Heart left ventricle (tissue), 13 donors: ENCODE results near the gene APMAP.

ENCODE experiments used
- POLR2A ChIP-seq, 2 donors: fragments of 450-650 bp; IDR thresholded peaks; one replicate each; pipeline ENCODE4 v1.6.1; 2017; ENCODE audit warnings: antibody characterized with exemption in 2 of 2, mild to moderate bottlenecking in 2 of 2, moderate library complexity in 2 of 2
- TF ChIP-seq, protein P1 (sequence below), 12 donors: fragments of 200-600 bp; sonication (generic) in 4 of 12; IDR thresholded peaks; one replicate each; pipeline versions ENCODE4 v1.5.0 to v1.8.0; 2018 to 2022; ENCODE audit warnings: antibody characterized with exemption in 12 of 12, mild to moderate bottlenecking in 5 of 12
- donor health status: ischemic (EF 13 %, LVEDD 7.1; RV severe dilation, severe dysfunction).
- donor health status: DM: no; HTN: yes; CAD: no.
- donor health status: DM: no; HTN: no; CAD: no.
- donor health status: ischemic (EF 25% LVEDD 6.9; RV normal size, moderate dysfunction).
- donor health status: ischemic (EF 25% LVEDD 5.7; RV mildly dilated, moderate dysfunction).
- donor health status: ischemic (EF 35%, LVEDD 5.7; RV mildly dilated, moderate dysfunction).
- donor health status: nonischemic (EF 11% LVEDD 7.7; RV severe dilation, severe dysfunction).
- donor health status: DM: yes; HTN: yes; CAD: no.
- donor health status: PGD.
- donor health status: ischemic (EF 29% LVEDD 5.4; RV normal size, mild dysfunction).
- donor health status: nonischemic (EF 23%, LVEDD 6.1; RV moderate dilation, normal function).

DNA sequence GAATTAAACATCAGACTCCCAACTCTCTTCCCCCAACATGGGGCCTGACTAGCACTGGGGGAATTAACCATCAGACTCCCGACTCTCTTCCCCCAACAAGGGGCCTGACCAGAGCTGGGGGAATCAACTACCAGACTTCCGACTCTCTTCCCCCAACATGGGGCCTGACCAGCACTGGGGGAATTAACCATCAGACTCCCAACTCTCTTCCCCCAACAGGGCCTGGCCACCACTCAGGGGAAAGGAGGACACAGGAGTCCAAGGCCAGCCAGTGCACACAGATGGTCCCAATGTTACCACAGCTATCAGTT lies 30.4 kb downstream of the APMAP start:
- TF ChIP-seq, protein P1, sequence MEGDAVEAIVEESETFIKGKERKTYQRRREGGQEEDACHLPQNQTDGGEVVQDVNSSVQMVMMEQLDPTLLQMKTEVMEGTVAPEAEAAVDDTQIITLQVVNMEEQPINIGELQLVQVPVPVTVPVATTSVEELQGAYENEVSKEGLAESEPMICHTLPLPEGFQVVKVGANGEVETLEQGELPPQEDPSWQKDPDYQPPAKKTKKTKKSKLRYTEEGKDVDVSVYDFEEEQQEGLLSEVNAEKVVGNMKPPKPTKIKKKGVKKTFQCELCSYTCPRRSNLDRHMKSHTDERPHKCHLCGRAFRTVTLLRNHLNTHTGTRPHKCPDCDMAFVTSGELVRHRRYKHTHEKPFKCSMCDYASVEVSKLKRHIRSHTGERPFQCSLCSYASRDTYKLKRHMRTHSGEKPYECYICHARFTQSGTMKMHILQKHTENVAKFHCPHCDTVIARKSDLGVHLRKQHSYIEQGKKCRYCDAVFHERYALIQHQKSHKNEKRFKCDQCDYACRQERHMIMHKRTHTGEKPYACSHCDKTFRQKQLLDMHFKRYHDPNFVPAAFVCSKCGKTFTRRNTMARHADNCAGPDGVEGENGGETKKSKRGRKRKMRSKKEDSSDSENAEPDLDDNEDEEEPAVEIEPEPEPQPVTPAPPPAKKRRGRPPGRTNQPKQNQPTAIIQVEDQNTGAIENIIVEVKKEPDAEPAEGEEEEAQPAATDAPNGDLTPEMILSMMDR (IDR thresholded peaks at IDR 0.05) = no peak
- no peak for TF ChIP-seq POLR2A (IDR thresholded peaks at IDR 0.05)
